8988T (cell line): ENCODE results near the gene EPHX1.
"Not testable (repeated sequence)": the region's sequence is repeated elsewhere in the genome, so short reads cannot be mapped to it uniquely, and the experiment has no call there.

Source experiments
- DNase-seq: peaks from one replicate; pipeline ENCODE4 v3.0.0; 2011

EPHX1 gene

GRCh38 chr1:225883616-225884265 lies 73.8 kb downstream of the EPHX1 start:
- DNase-seq, result no peak

GRCh38 chr1:225885336-225885735 lies 75.4 kb downstream of the EPHX1 start:
- DNase-seq, result no peak

GRCh38 chr1:225886159-225887029 lies 76.5 kb downstream of the EPHX1 start:
- DNase-seq, result no peak

GRCh38 chr1:225887030-225887314 lies 77.0 kb downstream of the EPHX1 start:
- no peak for DNase-seq

GRCh38 chr1:225887554-225888288 lies 77.8 kb downstream of the EPHX1 start:
- DNase-seq, result not testable (repeated sequence)

GRCh38 chr1:225888289-225888897 lies 78.5 kb downstream of the EPHX1 start:
- DNase-seq, result no peak

GRCh38 chr1:225888898-225889601 lies 79.1 kb downstream of the EPHX1 start, which contains the start of gene LEFTY1:
TSS of gene LEFTY1 (minus strand) at chr1:225889146. CDS start at chr1:225889066, 80 bp downstream.
- no peak for DNase-seq

- no peak for DNase-seq
Observed at GRCh38 chr1:225889743-225890142, 79.8 kb downstream of the EPHX1 start.

- no peak for DNase-seq
Observed at GRCh38 chr1:225890346-225891228, 80.7 kb downstream of the EPHX1 start.

GRCh38 chr1:225891229-225891972 lies 81.5 kb downstream of the EPHX1 start:
- DNase-seq, result no peak

- DNase-seq, result no peak
Observed at GRCh38 chr1:225892307-225892706, 82.4 kb downstream of the EPHX1 start.
